ENCODE results near the gene ZNF23. TPM values are rescaled to one million over a fixed set of nuclear protein-coding genes. Genes with fewer than 3 reads are reported as not detected.

The ZNF23 gene
- total RNA-seq, 1 experiment from 2014 or later: 11.1 TPM

DNA sequence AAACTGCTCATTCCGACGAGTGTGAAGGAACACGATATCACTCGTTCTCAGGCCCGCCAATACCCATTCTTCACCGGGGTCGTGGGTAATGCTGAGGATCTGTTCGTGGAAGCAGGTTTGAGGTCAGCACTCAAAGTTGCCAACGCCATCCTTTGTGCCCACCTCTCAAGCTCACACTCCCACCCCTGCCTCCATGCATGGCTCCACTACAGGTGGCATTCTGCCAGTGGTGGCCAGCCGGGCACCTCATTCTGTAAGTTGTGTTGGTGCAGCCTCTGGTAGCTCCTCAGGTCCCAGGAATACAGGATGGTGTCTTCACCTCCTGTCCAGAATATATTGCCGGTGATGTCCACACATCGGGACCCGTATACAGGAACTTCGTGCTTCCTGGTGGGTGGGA, 30.9 kb downstream of the ZNF23 start (continued):
- TF ChIP-seq, protein P1, sequence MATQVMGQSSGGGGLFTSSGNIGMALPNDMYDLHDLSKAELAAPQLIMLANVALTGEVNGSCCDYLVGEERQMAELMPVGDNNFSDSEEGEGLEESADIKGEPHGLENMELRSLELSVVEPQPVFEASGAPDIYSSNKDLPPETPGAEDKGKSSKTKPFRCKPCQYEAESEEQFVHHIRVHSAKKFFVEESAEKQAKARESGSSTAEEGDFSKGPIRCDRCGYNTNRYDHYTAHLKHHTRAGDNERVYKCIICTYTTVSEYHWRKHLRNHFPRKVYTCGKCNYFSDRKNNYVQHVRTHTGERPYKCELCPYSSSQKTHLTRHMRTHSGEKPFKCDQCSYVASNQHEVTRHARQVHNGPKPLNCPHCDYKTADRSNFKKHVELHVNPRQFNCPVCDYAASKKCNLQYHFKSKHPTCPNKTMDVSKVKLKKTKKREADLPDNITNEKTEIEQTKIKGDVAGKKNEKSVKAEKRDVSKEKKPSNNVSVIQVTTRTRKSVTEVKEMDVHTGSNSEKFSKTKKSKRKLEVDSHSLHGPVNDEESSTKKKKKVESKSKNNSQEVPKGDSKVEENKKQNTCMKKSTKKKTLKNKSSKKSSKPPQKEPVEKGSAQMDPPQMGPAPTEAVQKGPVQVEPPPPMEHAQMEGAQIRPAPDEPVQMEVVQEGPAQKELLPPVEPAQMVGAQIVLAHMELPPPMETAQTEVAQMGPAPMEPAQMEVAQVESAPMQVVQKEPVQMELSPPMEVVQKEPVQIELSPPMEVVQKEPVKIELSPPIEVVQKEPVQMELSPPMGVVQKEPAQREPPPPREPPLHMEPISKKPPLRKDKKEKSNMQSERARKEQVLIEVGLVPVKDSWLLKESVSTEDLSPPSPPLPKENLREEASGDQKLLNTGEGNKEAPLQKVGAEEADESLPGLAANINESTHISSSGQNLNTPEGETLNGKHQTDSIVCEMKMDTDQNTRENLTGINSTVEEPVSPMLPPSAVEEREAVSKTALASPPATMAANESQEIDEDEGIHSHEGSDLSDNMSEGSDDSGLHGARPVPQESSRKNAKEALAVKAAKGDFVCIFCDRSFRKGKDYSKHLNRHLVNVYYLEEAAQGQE (IDR thresholded peaks at IDR 0.05; ENCODE audit: low read depth): no peak
- TF ChIP-seq, protein P2, sequence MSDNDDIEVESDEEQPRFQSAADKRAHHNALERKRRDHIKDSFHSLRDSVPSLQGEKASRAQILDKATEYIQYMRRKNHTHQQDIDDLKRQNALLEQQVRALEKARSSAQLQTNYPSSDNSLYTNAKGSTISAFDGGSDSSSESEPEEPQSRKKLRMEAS (IDR thresholded peaks at IDR 0.05): no peak
- no peak for TF ChIP-seq EGR1 (IDR thresholded peaks at IDR 0.05; ENCODE audit: low read depth)
- TF ChIP-seq ZFX (IDR thresholded peaks at IDR 0.05): no peak
- no peak for TF ChIP-seq POLR2AphosphoS5 (IDR thresholded peaks at IDR 0.05; ENCODE audit: low read depth, low read length)
- no peak for TF ChIP-seq SIN3A (IDR thresholded peaks at IDR 0.05; ENCODE audit: low read depth)
- no peak for TF ChIP-seq EZH2 (IDR thresholded peaks at IDR 0.05)

DNA sequence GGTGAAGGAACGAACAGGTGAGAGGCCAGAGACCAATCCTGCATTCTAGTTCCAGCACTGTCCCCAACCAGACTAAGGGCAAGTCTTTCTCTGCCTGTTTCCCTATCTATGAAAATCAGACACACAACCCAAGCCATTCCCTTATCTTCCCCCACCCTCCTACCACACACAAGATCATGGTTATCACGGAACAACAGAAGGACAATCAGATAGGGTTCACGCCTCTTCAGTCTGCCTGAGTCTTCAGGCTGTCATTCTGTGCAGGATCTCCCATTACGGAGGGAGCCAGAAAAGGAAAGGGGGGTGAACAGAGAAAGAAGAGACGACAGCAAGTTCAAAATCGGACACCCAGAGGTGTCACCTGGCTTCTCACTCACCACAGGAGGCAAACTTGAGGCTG, 31.3 kb downstream of the ZNF23 start:
- no peak for ATAC-seq
- Histone ChIP-seq H3K36me3 (ENCODE audit: control insufficient read depth in 1 of 2, insufficient read depth in 2 of 2, low read length in 2 of 2) (no peaks in the 10 kb centered on the region), H3K4me2 (ENCODE audit: low read length) (no peak overlapping the region), H4K20me1 (ENCODE audit: insufficient read depth) (no peaks in the 10 kb centered on the region), H3K9me3 (ENCODE audit: control insufficient read depth in 1 of 2, insufficient read depth in 1 of 2, low read depth in 1 of 2, low read length in 2 of 2) (peaks cover 0 to 7% of the 10 kb centered on the region in 2 experiments; a peak in 1 of 4 replicates), H3K4me3 (replicated peaks in 1 of 2; ENCODE audit: low read depth in 1 of 2, low read length in 2 of 2) (no peak overlapping the region), H3K27me3 (ENCODE audit: insufficient read depth, low read length) (no peaks in the 10 kb centered on the region), H3K9ac (ENCODE audit: low read length) (no peak overlapping the region), H2AFZ (ENCODE audit: low read depth, low read length, poor library complexity, severe bottlenecking) (no peak overlapping the region), H3K79me2 (ENCODE audit: insufficient read depth, low read length) (no peaks in the 10 kb centered on the region), H3K4me1 (ENCODE audit: control insufficient read depth in 1 of 2, insufficient read depth in 2 of 2, low read length in 2 of 2) (peaks cover 4 to 14% of the 10 kb centered on the region in 2 experiments; a peak in 3 of 4 replicates), H3K27ac (ENCODE audit: low read depth, low read length) (no peak overlapping the region), H3K9me2 (ENCODE audit: insufficient read depth) (no peaks in the 10 kb centered on the region)
- no TSS peak for BruUV-seq (replicated peaks)
- intact Hi-C loops (cut with micrococcal nuclease): no loop called here
- RAD21 ChIA-PET (ENCODE audit: low non-redundant PET in 1 of 2, low total read pairs in 2 of 2, uncharacterized antibody in 2 of 2, unreplicated experiment in 2 of 2): no interaction called here
- TF ChIP-seq CEBPB (IDR thresholded peaks at IDR 0.05; ENCODE audit: low read depth) (no peak), POLR2AphosphoS5 (IDR thresholded peaks at IDR 0.05; ENCODE audit: low read depth, low read length) (no peak), FOSL1 (IDR thresholded peaks at IDR 0.05; ENCODE audit: low read depth) (no peak), ELF1 (IDR thresholded peaks at IDR 0.05; ENCODE audit: borderline replicate concordance, low read depth) (no peak), ZNF274 (IDR thresholded peaks at IDR 0.05; ENCODE audit: low read depth, low read length) (no peak), CBX3 (IDR thresholded peaks at IDR 0.05; ENCODE audit: low read depth) (no peak), SRF (IDR thresholded peaks at IDR 0.05; ENCODE audit: low read depth) (no peak), EGR1 (IDR thresholded peaks at IDR 0.05; ENCODE audit: low read depth) (no peak)
- TF ChIP-seq, protein P3, sequence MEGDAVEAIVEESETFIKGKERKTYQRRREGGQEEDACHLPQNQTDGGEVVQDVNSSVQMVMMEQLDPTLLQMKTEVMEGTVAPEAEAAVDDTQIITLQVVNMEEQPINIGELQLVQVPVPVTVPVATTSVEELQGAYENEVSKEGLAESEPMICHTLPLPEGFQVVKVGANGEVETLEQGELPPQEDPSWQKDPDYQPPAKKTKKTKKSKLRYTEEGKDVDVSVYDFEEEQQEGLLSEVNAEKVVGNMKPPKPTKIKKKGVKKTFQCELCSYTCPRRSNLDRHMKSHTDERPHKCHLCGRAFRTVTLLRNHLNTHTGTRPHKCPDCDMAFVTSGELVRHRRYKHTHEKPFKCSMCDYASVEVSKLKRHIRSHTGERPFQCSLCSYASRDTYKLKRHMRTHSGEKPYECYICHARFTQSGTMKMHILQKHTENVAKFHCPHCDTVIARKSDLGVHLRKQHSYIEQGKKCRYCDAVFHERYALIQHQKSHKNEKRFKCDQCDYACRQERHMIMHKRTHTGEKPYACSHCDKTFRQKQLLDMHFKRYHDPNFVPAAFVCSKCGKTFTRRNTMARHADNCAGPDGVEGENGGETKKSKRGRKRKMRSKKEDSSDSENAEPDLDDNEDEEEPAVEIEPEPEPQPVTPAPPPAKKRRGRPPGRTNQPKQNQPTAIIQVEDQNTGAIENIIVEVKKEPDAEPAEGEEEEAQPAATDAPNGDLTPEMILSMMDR (IDR thresholded peaks at IDR 0.05 in 2 of 3, conservative IDR thresholded peaks at IDR 0.05 in 1 of 3; ENCODE audit: borderline replicate concordance in 1 of 3, insufficient read depth in 1 of 3, low read depth in 2 of 3, low read length in 2 of 3): no peak
- TF ChIP-seq, protein P4, sequence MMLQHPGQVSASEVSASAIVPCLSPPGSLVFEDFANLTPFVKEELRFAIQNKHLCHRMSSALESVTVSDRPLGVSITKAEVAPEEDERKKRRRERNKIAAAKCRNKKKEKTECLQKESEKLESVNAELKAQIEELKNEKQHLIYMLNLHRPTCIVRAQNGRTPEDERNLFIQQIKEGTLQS (IDR thresholded peaks at IDR 0.05): no peak
- CTCF ChIA-PET: no interaction called here
- POLR2A ChIA-PET: no interaction called here
- DNase-seq (ENCODE audit: low read depth, low spot score): no peak

All from HCT116 (cell line).